NB4 (cell line): ENCODE data around the gene DDC.
"Not testable (repeated sequence)": the region's sequence is repeated elsewhere in the genome, so short reads cannot be mapped to it uniquely, and the experiment has no call there.

Experiments
- DNase-seq: peaks from one replicate; pipeline ENCODE4 v3.0.0; 2010; ENCODE audit warnings: low read depth
- H3K4me3 ChIP-seq: one replicate; pipeline ENCODE4 v1.5.1; 2011; ENCODE audit warnings: mild to moderate bottlenecking, low read depth, low read length, moderate library complexity
- CTCF ChIP-seq: IDR thresholded peaks from one replicate; pipeline ENCODE4 v1.5.1; 2012; ENCODE audit warnings: low read depth, low read length
- MAX ChIP-seq: IDR thresholded peaks from 2 replicates; pipeline ENCODE4 v1.6.1; 2011; ENCODE audit warnings: low read depth, low read length
- MYC ChIP-seq: IDR thresholded peaks from 2 replicates; pipeline ENCODE4 v1.6.1; 2011; ENCODE audit warnings: low read depth, low read length
- POLR2A ChIP-seq: IDR thresholded peaks from 2 replicates; pipeline ENCODE4 v1.6.1; 2011; ENCODE audit warnings: mild to moderate bottlenecking; ENCODE audit not compliant: insufficient read length; ENCODE audit errors: extremely low read depth

Gene DDC

GRCh38 chr7:50577569-50577968, 12.4 kb upstream of the DDC start:
- DNase-seq: no peak
- TF ChIP-seq MYC (no peak), MAX (no peak), POLR2A (no peak), CTCF (no peak)

GRCh38 chr7:50576388-50576787, 11.2 kb upstream of the DDC start:
- H3K4me3 ChIP-seq, DNase-seq: not testable (repeated sequence)

More at GRCh38 chr7:50577569-50577968, 12.4 kb upstream of the DDC start:
- H3K4me3 ChIP-seq: no peak overlapping the region

GRCh38 chr7:50567715-50568261, 2.6 kb upstream of the DDC start:
- no peak for TF ChIP-seq MAX
- no peak for TF ChIP-seq CTCF
- no peak for TF ChIP-seq POLR2A
- no peak for TF ChIP-seq MYC
- H3K4me3 ChIP-seq: no peak overlapping the region
- no peak for DNase-seq

- H3K4me3 ChIP-seq: no peak overlapping the region
- no peak for DNase-seq
- TF ChIP-seq CTCF: no peak
- no peak for TF ChIP-seq MYC
- no peak for TF ChIP-seq MAX
- no peak for TF ChIP-seq POLR2A
Measured at GRCh38 chr7:50565977-50566376, 772 bp upstream of the DDC start.

- no peak for DNase-seq
- no peak for TF ChIP-seq POLR2A
- no peak for TF ChIP-seq MAX
- TF ChIP-seq CTCF: no peak
- TF ChIP-seq MYC: no peak
- H3K4me3 ChIP-seq: no peak overlapping the region
Measured at GRCh38 chr7:50565559-50565916, 333 bp upstream of the DDC start.

- DNase-seq: no peak
- H3K4me3 ChIP-seq: no peak overlapping the region
- no peak for TF ChIP-seq CTCF
- no peak for TF ChIP-seq POLR2A
- no peak for TF ChIP-seq MYC
- TF ChIP-seq MAX: no peak
Measured at GRCh38 chr7:50564171-50564570, 1.0 kb downstream of the DDC start.
